GM21515 (cell line): ENCODE data around the gene DDAH2.
"Not testable (repeated sequence)": the region's sequence is repeated elsewhere in the genome, so short reads cannot be mapped to it uniquely, and the experiment has no call there.

Experiments
- ATAC-seq: cut with Tn5 transposase; IDR thresholded peaks from one replicate; pipeline ENCODE4 v1.9.1; 2021; ENCODE audit not compliant: unreplicated experiment

The DDAH2 gene

DNA sequence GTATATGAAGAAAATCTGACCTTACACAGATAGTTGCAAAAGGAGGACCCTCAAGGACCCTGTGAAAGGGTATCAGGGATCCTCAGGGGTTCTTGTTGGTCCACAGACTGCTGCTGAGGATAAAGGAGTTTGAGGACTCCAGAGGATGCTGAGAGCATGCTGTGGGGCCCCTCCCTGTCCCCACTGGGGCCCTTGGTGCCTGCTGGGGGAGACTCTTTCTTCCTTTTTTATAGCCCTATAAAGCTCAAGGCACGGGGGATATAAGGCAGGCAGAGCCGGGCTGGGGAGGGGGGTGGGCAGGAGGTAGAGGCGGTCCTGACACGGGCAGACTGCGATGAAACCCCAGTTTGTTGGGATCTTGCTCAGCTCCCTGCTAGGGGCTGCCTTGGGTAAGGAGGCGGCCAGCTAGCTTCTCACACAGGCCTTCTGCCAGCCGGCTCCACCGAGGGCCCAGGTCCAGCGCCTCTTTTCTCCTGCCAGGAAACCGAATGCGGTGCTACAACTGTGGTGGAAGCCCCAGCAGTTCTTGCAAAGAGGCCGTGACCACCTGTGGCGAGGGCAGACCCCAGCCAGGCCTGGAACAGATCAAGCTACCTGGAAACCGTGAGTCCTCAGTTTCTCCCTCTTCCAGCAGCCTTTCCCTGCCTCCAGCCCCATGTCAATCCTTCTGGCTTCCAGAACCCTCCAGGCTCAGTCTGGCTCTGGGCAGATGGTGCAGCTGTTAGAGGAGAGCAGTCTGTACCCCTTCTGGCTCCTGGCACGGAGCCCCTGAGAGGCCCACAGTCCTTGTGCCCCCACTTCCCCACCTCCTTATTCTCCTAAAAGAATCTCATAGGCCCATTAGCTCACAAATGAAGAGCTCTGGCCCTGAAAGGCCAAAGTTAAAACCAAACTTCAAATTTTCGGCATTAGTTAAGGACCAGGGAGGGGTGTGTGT is 13.8 kb downstream of the DDAH2 start, which contains the start of gene LY6G6D:
TSS of gene LY6G6D (plus strand) at position 327 of the 937 bp plus-strand sequence. CDS start at position 335, 8 bp downstream.
- ATAC-seq: no peak

DNA sequence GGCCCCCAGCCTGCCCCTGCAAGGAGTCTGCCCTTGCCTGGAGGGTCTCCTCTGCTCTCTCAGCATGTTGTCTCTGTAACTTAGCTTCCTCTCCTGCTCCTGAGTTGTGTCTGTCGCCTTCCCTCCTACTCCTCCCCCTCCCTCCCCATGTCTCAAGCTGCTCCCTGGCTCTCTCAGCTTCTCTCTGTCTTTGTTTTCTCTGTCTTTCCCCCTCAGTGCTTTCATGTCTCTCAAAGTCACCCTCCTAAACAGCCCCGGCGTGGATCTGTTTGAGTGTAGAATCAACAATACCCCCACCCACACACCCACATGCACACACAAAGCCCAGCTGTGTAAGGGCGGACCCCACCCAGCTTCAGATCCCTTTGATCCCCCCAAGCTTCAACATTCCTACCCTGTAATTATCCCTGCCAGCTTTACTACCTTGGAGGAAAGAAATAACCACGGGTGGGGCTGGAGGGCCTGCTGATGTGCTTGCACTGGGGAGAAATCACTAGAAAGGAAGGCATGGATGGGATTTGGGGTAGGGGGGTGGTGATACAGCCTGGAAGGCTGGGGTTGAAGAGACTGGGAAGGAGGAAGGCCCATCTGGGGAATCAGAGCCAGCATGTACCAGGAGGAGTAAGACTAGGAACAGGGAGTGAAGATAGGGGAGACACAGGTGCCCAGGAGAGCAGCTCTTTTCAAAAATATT is 15.0 kb downstream of the DDAH2 start:
- ATAC-seq: no peak

DNA sequence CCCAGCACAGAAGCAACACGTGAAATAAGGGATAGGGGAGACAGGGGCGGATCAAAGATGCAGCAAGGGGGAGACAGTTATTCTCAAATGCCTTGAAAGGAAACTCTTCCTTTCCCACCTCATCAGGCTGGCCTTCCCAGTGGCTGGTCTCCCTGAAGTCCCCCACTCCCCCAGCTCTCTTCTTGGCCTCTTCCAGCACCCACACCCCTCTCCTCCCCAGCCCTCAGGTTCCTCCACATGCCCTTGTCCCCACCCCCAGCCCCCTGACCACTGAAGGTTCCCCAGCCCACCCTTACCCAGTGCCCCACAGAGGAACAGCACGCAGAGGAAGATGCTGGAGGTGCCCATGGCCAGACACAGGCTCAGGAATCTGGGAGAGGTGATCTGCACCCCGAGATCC is 15.6 kb downstream of the DDAH2 start:
- ATAC-seq: no peak

DNA sequence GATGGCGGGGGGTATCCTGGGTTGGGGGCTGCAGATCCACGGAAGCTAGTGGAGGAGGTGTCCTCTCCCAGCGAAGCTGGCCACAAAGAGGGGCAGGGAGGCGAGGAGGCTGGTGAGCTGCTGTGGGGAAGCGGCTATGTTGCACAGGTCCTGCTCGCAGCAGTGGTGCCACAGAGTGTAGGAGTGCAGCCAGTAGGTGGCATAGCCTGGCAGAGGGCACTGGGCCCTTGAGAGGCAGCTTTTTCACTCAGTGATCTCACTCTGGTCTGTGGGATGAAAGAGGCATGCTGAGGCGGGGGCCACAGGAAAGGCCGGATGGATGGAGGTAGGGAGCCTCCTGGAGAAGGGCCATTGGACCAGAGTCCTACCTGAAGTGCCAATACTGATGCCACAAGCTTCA is 16.8 kb downstream of the DDAH2 start:
- ATAC-seq: no peak

DNA sequence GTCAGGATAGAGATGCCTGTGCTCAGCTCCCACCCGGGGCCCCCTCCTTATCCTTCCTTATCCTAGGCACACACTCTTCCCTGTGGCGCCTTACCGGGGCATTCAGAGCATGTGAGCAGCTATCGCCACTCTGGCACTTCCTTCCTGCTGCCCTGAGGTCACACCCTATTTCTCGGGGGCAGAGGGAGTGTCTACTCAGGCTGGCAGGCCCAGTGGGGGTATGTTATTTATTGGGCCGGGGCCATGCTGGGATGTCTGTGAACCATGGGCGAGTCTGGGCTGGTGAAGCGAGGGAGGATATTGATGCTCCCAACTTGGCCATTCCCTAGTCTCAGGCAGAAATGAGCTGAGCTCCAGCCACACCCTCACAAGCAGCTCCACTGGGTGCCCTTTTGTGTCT is 17.9 kb downstream of the DDAH2 start:
- ATAC-seq: no peak

DNA sequence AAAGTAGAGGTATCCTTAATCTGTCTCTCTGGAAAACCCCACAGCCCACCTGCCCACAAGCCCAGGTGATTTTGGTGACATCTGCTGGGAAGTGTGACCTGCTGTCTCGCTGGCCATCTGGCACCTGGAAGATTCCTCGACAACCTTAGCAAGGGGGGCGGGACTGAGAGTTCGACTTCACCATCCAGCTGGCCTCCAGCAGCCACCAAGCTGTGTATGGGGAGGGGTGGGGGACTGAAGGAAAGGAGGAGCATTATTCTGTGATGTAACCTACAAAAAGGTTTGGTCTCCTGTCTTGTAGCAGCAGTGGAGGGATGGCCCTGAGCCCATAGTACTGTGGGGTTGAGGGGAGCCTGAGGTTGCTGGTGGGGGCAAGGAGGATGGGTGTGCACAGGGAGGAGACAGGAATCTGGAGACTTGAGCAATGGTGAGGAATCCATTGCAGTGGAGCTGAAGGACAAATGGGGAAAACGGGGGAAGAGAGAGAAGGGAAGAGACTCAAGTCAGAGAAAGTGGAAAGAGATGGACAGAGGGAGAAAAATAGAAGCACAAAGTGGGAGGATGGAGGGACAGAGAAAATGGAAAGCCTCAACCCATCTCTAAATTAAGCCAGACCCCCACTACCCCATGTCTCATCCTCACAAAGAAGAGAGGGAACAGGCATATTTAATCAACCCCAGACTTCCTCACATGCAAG is 18.4 kb downstream of the DDAH2 start:
- no peak for ATAC-seq

DNA sequence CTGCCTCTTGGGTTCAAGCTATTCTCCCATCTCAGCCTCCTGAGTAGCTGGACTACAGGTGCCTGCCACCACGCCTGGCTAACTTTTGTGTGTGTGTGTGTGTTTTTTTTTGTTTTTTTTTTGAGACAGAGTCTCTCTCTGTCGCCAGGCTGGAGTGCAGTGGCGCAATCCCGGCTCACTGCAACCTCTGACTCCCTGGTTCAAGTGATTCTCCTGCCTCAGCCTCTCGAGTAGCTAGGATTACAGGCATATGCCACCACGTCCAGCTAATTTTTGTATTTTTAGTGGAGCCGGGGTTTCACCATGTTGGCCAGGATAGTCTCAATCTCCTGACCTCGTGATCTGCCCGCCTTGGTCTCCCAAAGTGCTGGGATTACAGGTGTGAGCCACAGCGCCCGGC is 19.9 kb downstream of the DDAH2 start:
- ATAC-seq: not testable (repeated sequence)

DNA sequence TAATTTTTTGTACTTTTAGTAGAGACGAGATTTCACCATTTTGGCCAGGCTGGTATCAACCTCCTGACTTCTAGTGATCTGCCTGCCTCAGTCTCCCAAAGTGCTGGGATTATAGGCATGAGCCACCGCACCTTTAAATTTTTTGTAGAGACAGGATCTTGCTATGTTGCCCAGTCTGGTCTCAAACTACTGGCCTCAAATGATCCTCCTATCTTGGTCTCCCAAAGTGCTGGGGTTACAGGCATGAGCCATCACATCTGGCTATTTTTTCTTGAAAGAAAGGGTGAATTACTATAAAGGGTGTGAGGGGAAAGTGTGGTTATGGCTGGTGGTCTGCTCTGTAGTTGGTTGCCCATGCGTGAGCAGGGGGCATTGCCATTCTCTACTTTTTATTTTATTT is 20.9 kb downstream of the DDAH2 start:
- ATAC-seq: no peak

DNA sequence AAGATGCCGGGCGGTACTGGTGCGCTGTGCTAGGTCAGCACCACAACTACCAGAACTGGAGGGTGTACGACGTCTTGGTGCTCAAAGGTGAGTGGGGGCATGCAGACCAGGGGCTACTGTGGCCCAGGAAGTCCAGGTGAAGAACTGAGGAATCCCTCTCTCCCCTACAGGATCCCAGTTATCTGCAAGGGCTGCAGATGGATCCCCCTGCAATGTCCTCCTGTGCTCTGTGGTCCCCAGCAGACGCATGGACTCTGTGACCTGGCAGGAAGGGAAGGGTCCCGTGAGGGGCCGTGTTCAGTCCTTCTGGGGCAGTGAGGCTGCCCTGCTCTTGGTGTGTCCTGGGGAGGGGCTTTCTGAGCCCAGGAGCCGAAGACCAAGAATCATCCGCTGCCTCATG is 21.4 kb downstream of the DDAH2 start:
- no peak for ATAC-seq

DNA sequence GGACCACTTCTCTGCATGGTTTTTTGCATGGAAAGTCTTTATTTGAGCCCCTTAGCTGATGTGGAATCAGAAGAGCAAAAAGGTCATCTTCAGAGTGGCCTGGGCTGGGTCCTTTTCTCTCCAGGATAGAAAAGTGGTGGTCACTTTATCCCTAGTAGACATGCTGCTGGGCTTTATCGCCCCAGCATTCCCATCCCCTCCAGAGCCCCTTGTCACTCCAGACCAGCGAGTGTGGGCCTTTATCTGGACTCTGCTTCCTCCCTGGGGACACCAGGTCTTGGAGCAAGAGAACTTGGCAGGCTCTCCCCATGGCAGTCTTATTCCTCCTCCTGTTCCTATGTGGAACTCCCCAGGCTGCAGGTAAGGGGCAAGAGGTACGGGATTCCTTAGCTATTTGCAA is 22.5 kb downstream of the DDAH2 start, which contains the start of gene LY6G6F:
TSS of gene LY6G6F (plus strand) at position 268 of the 400 bp plus-strand sequence. CDS start at position 309, 41 bp downstream.
- ATAC-seq: no peak

DNA sequence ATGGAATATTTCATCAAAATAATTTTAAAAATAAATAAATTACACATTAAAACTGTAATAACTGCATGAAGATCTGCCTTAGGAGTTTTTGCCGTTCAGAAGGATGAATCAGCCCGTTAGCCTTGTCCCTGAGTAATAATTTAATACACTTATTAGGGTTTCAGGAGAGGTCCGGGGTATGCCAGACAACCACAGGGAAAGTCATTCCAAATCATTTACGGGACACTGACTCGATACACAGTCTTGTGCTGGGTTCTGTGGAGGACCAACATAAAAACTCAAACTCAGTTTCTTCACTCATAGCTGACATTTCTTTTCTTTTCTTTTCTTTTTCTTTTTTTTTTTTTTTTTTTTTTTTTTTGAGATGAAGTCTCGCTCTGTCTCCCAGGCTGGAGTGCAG is 23.2 kb downstream of the DDAH2 start:
- no peak for ATAC-seq

DNA sequence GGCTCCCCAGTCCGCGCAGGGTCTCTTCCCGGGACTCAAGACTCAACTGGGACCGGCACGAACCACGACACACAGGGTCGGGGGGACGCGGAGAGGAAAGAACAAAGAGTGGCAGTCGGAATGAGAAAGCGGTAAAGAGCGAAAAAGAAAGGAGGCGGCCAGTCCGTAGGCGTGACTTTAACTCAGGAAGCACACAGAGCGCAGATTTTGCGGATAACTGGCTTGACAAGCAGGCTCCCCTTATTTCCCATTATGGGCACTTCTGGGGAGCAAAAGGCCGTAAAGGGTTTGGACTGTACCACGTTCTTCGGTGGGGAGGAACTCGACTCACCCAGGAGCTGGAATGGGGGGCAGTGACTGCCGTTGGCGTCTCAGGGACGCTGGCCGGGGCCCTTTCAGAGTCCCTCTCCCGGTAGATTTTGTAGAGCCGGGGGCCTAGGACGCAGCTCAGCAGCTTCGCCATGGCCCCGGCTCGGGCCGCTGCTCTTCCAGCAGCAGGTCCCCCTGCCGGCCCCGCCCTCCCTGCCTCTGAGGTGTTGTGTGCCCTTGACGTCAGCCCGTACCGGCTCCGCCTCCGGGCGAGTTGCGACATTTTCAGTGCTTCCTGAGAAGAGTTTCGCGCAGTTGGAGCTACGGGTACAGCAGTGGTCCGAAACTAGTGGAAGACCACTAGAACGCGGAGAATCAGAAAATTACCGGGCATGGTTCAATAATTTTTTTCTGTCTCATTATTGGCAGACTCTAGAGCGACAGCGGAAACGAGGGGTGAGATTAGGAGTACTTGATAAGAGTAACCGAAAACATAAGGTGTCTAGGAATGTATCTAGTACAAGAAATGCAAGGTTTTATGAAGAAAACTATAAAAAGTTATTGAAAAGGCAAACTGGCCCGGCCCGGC is 26.0 kb downstream of the DDAH2 start, which contains the start of gene ABHD16A:
TSS of gene ABHD16A (minus strand) at position 506 of the 898 bp plus-strand sequence. CDS start at position 463, 43 bp downstream.
- peak; percentile 71 for ATAC-seq

DNA sequence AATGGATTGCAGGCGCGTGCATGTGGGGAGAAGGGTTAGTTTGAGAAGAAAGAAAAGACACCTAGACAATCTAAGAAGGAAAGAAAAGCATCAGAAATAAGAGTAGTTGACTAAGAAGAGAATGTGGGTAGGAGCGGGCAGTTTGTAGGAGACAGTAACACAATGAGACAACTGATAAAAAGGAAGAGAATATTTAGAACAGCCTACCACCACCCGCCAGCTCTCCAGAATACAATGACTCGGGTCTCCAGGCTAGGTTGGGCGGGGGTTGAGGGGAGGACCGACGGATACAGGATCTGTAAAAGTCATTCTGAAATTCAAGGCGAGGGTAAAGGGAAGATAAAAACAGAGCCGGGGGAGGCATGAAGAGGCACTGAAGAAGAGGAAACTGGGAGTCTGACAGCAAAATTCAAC is 26.7 kb downstream of the DDAH2 start:
- no peak for ATAC-seq

DNA sequence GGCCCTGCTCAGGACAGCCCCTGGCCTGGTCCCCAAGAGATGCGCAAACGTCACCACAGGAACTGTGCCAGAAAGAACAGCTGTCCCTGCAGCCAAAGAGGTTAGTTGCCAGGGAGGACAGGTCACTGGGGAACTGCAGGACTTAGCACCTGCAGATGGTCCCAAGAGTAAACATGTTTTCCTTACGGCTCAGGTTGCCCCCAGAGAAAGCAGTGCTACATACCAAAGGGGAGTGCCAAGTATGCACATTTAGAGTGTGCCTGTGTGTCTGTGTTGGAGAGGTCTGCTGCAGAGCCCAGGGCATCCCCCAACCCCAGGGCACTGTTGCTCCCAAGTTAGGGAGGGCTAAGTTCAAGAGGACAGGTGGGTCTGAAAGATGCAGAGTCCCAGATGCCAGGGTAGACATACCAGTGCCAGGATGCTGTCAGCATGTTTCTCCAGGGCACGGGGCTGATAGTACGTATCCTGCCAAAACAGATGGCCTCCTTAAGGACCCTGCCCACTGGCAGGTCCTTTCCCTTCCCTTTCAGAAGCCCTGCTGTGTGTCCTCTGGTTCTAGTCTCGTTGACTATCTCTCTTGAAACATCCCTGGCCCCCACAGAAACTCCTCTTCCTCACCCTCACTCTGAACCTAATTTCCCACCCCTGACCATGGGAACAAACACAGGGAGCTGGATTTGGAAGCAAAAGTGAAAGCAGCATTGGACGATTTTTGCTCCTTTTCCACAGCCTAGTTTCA is 27.3 kb downstream of the DDAH2 start:
- ATAC-seq: no peak

DNA sequence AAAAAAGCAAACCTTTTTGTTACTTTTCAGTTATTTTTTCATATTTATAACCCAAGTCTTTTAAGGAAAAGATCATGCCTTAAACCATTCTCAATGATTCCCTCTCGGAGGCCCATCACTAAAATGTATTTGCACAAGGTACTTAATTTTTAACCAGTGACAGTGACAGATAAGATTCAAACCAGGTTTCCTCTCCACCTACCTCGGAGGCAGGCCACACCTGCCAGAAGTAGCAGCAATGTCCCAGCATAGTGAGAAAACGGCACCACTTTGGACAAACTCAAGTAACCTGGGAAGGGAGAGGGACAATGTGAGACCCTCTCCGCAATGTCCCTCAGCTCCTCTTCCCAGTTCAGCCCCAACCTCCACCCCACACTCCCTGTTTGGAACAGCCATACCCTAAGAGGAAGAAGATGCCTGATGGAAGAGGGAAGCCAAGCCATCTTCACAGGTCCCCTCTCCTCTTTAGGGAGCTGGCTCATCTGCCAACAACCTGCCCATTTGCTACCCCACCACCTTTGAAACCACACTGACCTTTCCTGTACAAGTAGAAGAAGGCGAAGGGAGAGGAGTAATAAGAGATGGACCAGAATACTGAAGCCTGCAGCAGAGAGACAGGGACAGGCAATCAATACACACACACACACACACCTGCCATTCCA is 28.2 kb downstream of the DDAH2 start:
- no peak for ATAC-seq

DNA sequence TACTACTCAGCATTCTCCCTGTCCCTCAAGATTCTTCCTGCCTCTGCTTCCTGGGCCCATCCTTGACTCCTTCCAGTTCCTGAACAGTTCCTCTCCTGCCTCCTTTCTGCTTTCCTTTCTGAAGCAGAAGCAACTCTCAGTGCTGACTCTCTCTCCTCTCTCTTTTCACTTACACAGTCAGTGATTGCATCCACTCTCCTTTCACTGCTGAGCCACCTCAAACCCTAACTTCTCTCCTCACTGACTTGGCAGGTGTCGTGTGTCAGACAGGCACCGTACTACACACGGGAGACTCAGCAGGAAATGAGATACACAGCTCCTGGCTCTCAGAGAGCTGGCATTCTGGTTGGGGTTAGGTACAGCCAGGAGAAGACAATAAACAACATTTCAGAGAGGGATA is 31.5 kb downstream of the DDAH2 start:
- ATAC-seq: no peak

DNA sequence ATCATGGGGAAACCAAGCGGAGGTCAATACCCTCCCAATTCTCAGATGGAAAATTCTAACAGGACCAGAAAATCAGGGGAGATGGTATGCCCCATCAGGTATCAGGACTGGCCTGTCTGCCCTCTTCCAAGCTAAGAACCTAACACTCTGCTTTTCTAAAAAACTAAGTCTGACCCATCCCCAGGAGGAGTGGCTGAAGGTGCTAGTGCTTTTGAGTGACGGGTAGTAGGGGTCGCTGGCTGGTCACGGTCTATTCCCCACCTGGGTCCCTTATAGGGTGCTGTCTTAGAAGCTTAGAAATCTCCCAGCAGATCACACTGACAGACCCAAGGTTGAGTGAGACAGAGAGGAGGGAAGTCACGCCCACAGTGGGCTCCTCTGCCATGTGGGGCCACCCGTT is 35.6 kb downstream of the DDAH2 start:
- no peak for ATAC-seq

DNA sequence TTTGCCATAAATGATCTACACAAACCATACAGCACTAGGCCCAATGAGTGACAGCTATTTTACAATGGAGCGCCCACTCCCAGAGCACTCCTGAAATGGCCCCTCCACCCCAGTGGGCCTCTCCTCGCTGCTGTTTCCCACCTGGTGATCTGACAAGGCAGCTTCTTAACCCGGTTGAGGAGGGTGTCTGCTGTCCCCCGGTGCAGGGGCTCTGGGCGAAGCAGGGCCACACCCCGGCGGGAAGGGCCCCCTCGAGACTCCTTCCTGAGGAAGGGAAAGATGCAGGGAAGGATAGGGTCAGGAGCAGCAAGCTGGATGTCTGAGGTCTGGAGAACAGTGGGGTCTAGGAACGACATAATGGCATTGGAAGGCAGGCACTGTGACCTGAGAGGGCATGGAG is 36.2 kb downstream of the DDAH2 start:
- no peak for ATAC-seq

DNA sequence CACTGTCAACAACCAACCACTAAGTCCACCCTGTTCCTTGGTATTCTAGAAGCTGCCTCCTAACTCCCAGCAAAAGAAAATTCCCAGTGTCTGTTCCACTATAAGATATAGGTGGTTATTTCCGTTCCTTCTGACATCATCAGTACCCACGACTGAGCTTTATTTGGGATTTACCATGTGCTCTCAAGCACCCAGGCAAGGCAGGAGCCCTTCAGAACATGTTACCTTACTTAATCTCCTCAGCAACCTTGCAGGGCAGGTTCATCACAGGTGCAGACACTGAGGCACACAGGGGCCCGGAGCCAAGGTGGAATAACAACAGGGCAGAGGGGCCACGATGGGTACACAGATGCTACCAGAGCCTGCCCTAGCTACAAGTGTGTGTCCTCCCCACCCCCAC is 36.7 kb downstream of the DDAH2 start:
- no peak for ATAC-seq
